HG02798 (cell line): ENCODE data around the gene FNDC5.
"Not testable (repeated sequence)": the region's sequence is repeated elsewhere in the genome, so short reads cannot be mapped to it uniquely, and the experiment has no call there.

Experiments used
- ATAC-seq: cut with Tn5 transposase; IDR thresholded peaks from one replicate; pipeline ENCODE4 v1.9.1; 2021; ENCODE audit warnings: mild to moderate bottlenecking; ENCODE audit not compliant: unreplicated experiment, poor library complexity

The FNDC5 gene

GRCh38 chr1:32870615-32871363 lies at the start of gene FNDC5:
FNDC5 (minus strand) TSS chr1:32870912.
- no peak for ATAC-seq

GRCh38 chr1:32919811-32920733 lies 49.4 kb upstream of the FNDC5 start:
- ATAC-seq = no peak

GRCh38 chr1:32918179-32918578 lies 47.5 kb upstream of the FNDC5 start:
- ATAC-seq = no peak

- no peak for ATAC-seq
These were observed 46.8 kb upstream of the FNDC5 start for GRCh38 chr1:32917521-32917920.

GRCh38 chr1:32915766-32916706 lies 45.3 kb upstream of the FNDC5 start:
- no peak for ATAC-seq

- no peak for ATAC-seq
These were observed 39.6 kb upstream of the FNDC5 start for GRCh38 chr1:32910319-32910718.

GRCh38 chr1:32907435-32907834 lies 36.7 kb upstream of the FNDC5 start:
- no peak for ATAC-seq

- no peak for ATAC-seq
These were observed 35.9 kb upstream of the FNDC5 start for GRCh38 chr1:32906654-32907053.

- ATAC-seq = not testable (repeated sequence)
These were observed 34.9 kb upstream of the FNDC5 start for GRCh38 chr1:32905588-32905987.

GRCh38 chr1:32904797-32905196 lies 34.1 kb upstream of the FNDC5 start:
- no peak for ATAC-seq

GRCh38 chr1:32903991-32904785 lies 33.5 kb upstream of the FNDC5 start:
- ATAC-seq = no peak

- ATAC-seq = no peak
These were observed 31.8 kb upstream of the FNDC5 start for GRCh38 chr1:32902535-32902920.

GRCh38 chr1:32901823-32902534 lies 31.3 kb upstream of the FNDC5 start:
- no peak for ATAC-seq

GRCh38 chr1:32900956-32901822 lies 30.5 kb upstream of the FNDC5 start, which contains the start of gene TMEM54:
TMEM54 (minus strand) TSS chr1:32901389; CDS start chr1:32901238, 151 bp downstream.
- ATAC-seq = no peak

GRCh38 chr1:32900371-32900955 lies 29.8 kb upstream of the FNDC5 start:
- no peak for ATAC-seq

GRCh38 chr1:32899586-32900296 lies 29.0 kb upstream of the FNDC5 start:
- no peak for ATAC-seq

GRCh38 chr1:32898958-32899357 lies 28.2 kb upstream of the FNDC5 start:
- ATAC-seq = no peak
